Endometrial microvascular endothelial cells (primary cell): ENCODE measurements around the gene GRM4. TPM values are rescaled to one million over a fixed set of nuclear protein-coding genes. Genes with fewer than 3 reads are reported as not detected.

Experiments
- in situ Hi-C: cut with HindIII; loops from 2 replicates; pipeline ENCODE4 v1.10.0; 2017; ENCODE audit warnings: low sequenced_read_pairs, low pct_unique_long_range_greater_than_20kb; ENCODE audit errors: inconsistent ontology term
- total RNA-seq: library from RNA; depleted of rRNA; stranded (reverse); fragments of >200 nt; gene quantifications from one replicate; pipeline ENCODE4 v1.2.3, GENCODE V29; 2015; ENCODE audit errors: inconsistent ontology term

Gene GRM4
- total RNA-seq, 1 donor from 2014 or later: not detected

GRCh38 chr6:34096193-34096592 is 49.7 kb downstream of the GRM4 start:
- in situ Hi-C loops: no loop called here

GRCh38 chr6:34095741-34096140 is 50.1 kb downstream of the GRM4 start:
- in situ Hi-C loops: no loop called here

- in situ Hi-C loops: no loop called here
Measured at GRCh38 chr6:34095136-34095505, 50.8 kb downstream of the GRM4 start.

GRCh38 chr6:34094474-34095135 is 51.3 kb downstream of the GRM4 start:
- in situ Hi-C loops: no loop called here

- in situ Hi-C loops: no loop called here
Measured at GRCh38 chr6:34093854-34094430, 51.9 kb downstream of the GRM4 start.

GRCh38 chr6:34093206-34093605 is 52.7 kb downstream of the GRM4 start:
- in situ Hi-C loops: no loop called here

GRCh38 chr6:34092631-34093030 is 53.3 kb downstream of the GRM4 start:
- in situ Hi-C loops: no loop called here

GRCh38 chr6:34090935-34091334 is 55.0 kb downstream of the GRM4 start:
- in situ Hi-C loops: no loop called here

- in situ Hi-C loops: no loop called here
Measured at GRCh38 chr6:34090529-34090928, 55.4 kb downstream of the GRM4 start.

- in situ Hi-C loops: no loop called here
Measured at GRCh38 chr6:34086558-34086957, 59.3 kb downstream of the GRM4 start.

- in situ Hi-C loops: no loop called here
Measured at GRCh38 chr6:34085453-34086170, 60.3 kb downstream of the GRM4 start.

GRCh38 chr6:34084591-34085290 is 61.1 kb downstream of the GRM4 start:
- in situ Hi-C loops: no loop called here

GRCh38 chr6:34082864-34083626 is 62.8 kb downstream of the GRM4 start:
- in situ Hi-C loops: no loop called here

GRCh38 chr6:34082348-34082747 is 63.5 kb downstream of the GRM4 start:
- in situ Hi-C loops: no loop called here

- in situ Hi-C loops: no loop called here
Measured at GRCh38 chr6:34080357-34080756, 65.5 kb downstream of the GRM4 start.

- in situ Hi-C loops: no loop called here
Measured at GRCh38 chr6:34079899-34080298, 66.0 kb downstream of the GRM4 start.

- in situ Hi-C loops: no loop called here
Measured at GRCh38 chr6:34075906-34076305, 70.0 kb downstream of the GRM4 start.

- in situ Hi-C loops: no loop called here
Measured at GRCh38 chr6:34074064-34074742, 71.7 kb downstream of the GRM4 start.

- in situ Hi-C loops: no loop called here
Measured at GRCh38 chr6:34073540-34073939, 72.3 kb downstream of the GRM4 start.
